DMS 273 treated with DMSO at 0.1 percent for 48 hours (cell line): Measurements from ENCODE around the gene ZNF821.
"Not testable (repeated sequence)": the region's sequence is repeated elsewhere in the genome, so short reads cannot be mapped to it uniquely, and the experiment has no call there.

ENCODE experiments used
- DNase-seq: peaks from one replicate; lab custom pipeline; 2025; lab: John Stamatoyannopoulos, UW

The ZNF821 gene

GRCh38 chr16:71883849-71884638 is at the start of gene ZNF821:
Gene ZNF821 (minus strand): TSS chr16:71884182. CDS start chr16:71879946, 4,236 bp downstream.
- DNase-seq = peak; percentile 30

GRCh38 chr16:71933017-71933416 is 49.0 kb upstream of the ZNF821 start:
- no peak for DNase-seq

- DNase-seq = no peak
Observed at GRCh38 chr16:71931599-71931998, 47.6 kb upstream of the ZNF821 start.

GRCh38 chr16:71931001-71931400 is 47.0 kb upstream of the ZNF821 start:
- no peak for DNase-seq

- DNase-seq = no peak
Observed at GRCh38 chr16:71930013-71930563, 46.1 kb upstream of the ZNF821 start.

- DNase-seq = no peak
Observed at GRCh38 chr16:71929048-71929447, 45.1 kb upstream of the ZNF821 start.

GRCh38 chr16:71927787-71928186 is 43.8 kb upstream of the ZNF821 start:
- DNase-seq = no peak

- peak; percentile 53 for DNase-seq
Observed at GRCh38 chr16:71927383-71927782, 43.4 kb upstream of the ZNF821 start.

GRCh38 chr16:71924710-71925109 is 40.7 kb upstream of the ZNF821 start:
- DNase-seq = no peak

GRCh38 chr16:71923941-71924690 is 40.1 kb upstream of the ZNF821 start:
- no peak for DNase-seq

- no peak for DNase-seq
Observed at GRCh38 chr16:71920658-71921057, 36.7 kb upstream of the ZNF821 start.

- DNase-seq = no peak
Observed at GRCh38 chr16:71919035-71919434, 35.1 kb upstream of the ZNF821 start.

- no peak for DNase-seq
Observed at GRCh38 chr16:71917900-71918299, 33.9 kb upstream of the ZNF821 start.

GRCh38 chr16:71916397-71916920 is 32.5 kb upstream of the ZNF821 start:
- no peak for DNase-seq

GRCh38 chr16:71915350-71915749 is 31.4 kb upstream of the ZNF821 start:
- no peak for DNase-seq

- no peak for DNase-seq
Observed at GRCh38 chr16:71914802-71915201, 30.8 kb upstream of the ZNF821 start.

GRCh38 chr16:71912534-71913275 is 28.7 kb upstream of the ZNF821 start:
- no peak for DNase-seq

- DNase-seq = no peak
Observed at GRCh38 chr16:71911121-71911520, 27.1 kb upstream of the ZNF821 start.

- not testable (repeated sequence) for DNase-seq
Observed at GRCh38 chr16:71905765-71906164, 21.8 kb upstream of the ZNF821 start.

GRCh38 chr16:71904239-71904638 is 20.3 kb upstream of the ZNF821 start:
- no peak for DNase-seq

- no peak for DNase-seq
Observed at GRCh38 chr16:71903608-71904007, 19.6 kb upstream of the ZNF821 start.
